Endothelial cell of umbilical vein (primary cell): ENCODE data around the gene KIF26A.

ENCODE experiments used
- CTCF ChIP-seq, 2 donors: IDR thresholded peaks; 1 replicate in 1 of 2; 2 replicates in 1 of 2; pipeline ENCODE4 v1.5.1; 2011; ENCODE audit warnings: low read length in 2 of 2, mild to moderate bottlenecking in 2 of 2, moderate library complexity in 2 of 2, control low read depth in 1 of 2, inconsistent platforms in 1 of 2, low read depth in 1 of 2; ENCODE audit not compliant: insufficient read depth in 1 of 2; ENCODE audit errors: extremely low read depth in 1 of 2
- EZH2 ChIP-seq: IDR thresholded peaks from 2 replicates; pipeline ENCODE4 v1.6.1; 2012; ENCODE audit warnings: borderline replicate concordance, low read depth, mild to moderate bottlenecking, moderate library complexity, low read length, inconsistent platforms; ENCODE audit not compliant: severe bottlenecking
- MYC ChIP-seq: IDR thresholded peaks from one replicate; pipeline ENCODE4 v1.6.1; 2011; ENCODE audit warnings: mild to moderate bottlenecking, low read depth, low read length
- POLR2AphosphoS5 ChIP-seq: IDR thresholded peaks from 2 replicates; pipeline ENCODE4 v1.6.1; 2012; ENCODE audit warnings: low read depth, mild to moderate bottlenecking, control low read depth, low read length, moderate library complexity; ENCODE audit not compliant: insufficient read depth

DNA sequence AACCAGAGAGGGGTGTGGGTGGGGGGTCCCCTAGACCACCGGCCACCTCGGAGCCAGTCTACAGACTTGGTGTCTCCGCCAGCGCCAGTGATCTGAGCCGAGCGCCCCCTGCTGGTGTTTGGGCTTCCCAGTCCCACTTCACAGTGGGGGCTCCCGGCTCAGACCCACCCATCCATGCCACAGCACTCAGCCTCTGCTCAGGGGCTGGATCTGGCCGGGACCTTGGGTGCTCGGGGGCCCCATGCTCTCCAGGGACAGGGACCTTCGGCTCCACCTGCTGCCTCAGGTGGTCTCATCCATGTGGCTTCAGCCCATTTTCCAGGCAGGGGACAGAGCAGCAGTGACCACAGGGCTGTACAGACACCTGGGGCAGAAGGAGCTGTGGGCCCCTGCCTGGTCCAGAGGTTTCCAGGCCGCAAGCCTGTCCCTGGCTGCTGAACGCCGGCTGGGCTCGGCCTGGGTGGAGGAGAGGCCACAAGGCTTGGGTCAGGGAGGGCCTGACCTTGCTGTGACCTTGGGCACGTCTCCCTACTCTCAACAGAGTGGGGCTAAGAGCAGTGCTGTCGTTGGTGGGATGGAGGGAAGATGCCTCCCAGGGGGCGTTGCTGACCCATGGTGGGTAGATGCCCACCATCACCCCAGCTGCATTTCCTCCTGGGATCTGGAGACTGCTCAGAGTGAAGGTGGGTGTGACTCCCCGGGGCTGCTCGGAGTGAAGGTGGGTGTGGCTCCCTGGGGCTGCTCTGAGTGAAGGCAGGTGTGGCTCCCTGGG, 86.3 kb downstream of the KIF26A start:
- TF ChIP-seq CTCF (IDR thresholded peaks at IDR 0.05; ENCODE audit: extremely low read depth in 1 of 2, insufficient read depth in 1 of 2, low read depth in 1 of 2, low read length in 2 of 2) (peak; percentile 60 to 75), EZH2 (no peak), POLR2AphosphoS5 (no peak), MYC (no peak)
